Retinal pigment epithelial cell (primary cell): Measurements from ENCODE around the gene CAPZB.

Source experiments
- DNase-seq: peaks from one replicate; pipeline ENCODE4 v3.0.0-alpha.2; 2010; ENCODE audit warnings: low read depth
- H3K4me3 ChIP-seq: 2 replicates; pipeline ENCODE4 v1.5.1; 2011; ENCODE audit warnings: mild to moderate bottlenecking, low read length, control low read depth, moderate library complexity
- CTCF ChIP-seq: conservative IDR thresholded peaks from 2 replicates; pipeline ENCODE4 v1.5.1; 2011; ENCODE audit warnings: low read depth, low read length, control low read depth, inconsistent platforms

CAPZB gene

GRCh38 chr1:19350566-19350965 is 134.8 kb downstream of the CAPZB start:
- no peak for TF ChIP-seq CTCF
- DNase-seq = no peak
- no peak overlapping the region for H3K4me3 ChIP-seq

- no peak for TF ChIP-seq CTCF
- no peak overlapping the region for H3K4me3 ChIP-seq
- no peak for DNase-seq
Measured at GRCh38 chr1:19349999-19350398, 135.3 kb downstream of the CAPZB start.

- no peak for DNase-seq
- H3K4me3 ChIP-seq = no peak overlapping the region
- TF ChIP-seq CTCF = no peak
Measured at GRCh38 chr1:19348441-19349198, 136.7 kb downstream of the CAPZB start.

GRCh38 chr1:19347533-19348172 is 137.7 kb downstream of the CAPZB start:
- no peak overlapping the region for H3K4me3 ChIP-seq
- no peak for DNase-seq

GRCh38 chr1:19346026-19346425 is 139.3 kb downstream of the CAPZB start:
- no peak overlapping the region for H3K4me3 ChIP-seq
- TF ChIP-seq CTCF = no peak
- DNase-seq = no peak

More at GRCh38 chr1:19347533-19348172, 137.7 kb downstream of the CAPZB start:
- TF ChIP-seq CTCF = no peak

GRCh38 chr1:19345391-19345790 is 139.9 kb downstream of the CAPZB start:
- no peak for TF ChIP-seq CTCF

GRCh38 chr1:19344831-19345230 is 140.5 kb downstream of the CAPZB start:
- H3K4me3 ChIP-seq = no peak overlapping the region
- DNase-seq = no peak
- TF ChIP-seq CTCF = no peak

More at GRCh38 chr1:19345391-19345790, 139.9 kb downstream of the CAPZB start:
- no peak overlapping the region for H3K4me3 ChIP-seq
- DNase-seq = no peak
